HepG2 (cell line): ENCODE data around the gene STEAP3. TPM values are rescaled to one million over a fixed set of nuclear protein-coding genes. Genes with fewer than 3 reads are reported as not detected.

Experiments
- ATAC-seq: fragments of 200-7000 bp; cut with Tn5 transposase; 3 replicates; pipeline ENCODE4 v1.9.1; 2020; ENCODE audit warnings: mild to moderate bottlenecking, moderate library complexity
- BruUV-seq: library from RNA; stranded (reverse); fragments of 400-500 nt; replicated peaks from 2 replicates; lab custom pipeline; 2021; lab: Mats Ljungman, UMichigan
- CTCF ChIA-PET: fragments of 300-600 bp; formaldehyde crosslinking; extraction: SDS; loops from one replicate; lab custom pipeline; 2021; ENCODE audit warnings: low total read pairs, inconsistent platforms, low intra/inter-chr PET ratio; lab: Yijun Ruan, JAX
- POLR2A ChIA-PET: fragments of 350-600 bp; sonication (Branson Sonifier 250); formaldehyde crosslinking; loops from one replicate; lab custom pipeline; 2020; ENCODE audit warnings: antibody characterized with exemption, inconsistent platforms; lab: Yijun Ruan, JAX
- DNase-seq: peaks from one replicate; pipeline ENCODE4 v3.0.0-alpha.2; 2015; ENCODE audit warnings: low spot score
- FAIRE-seq: peaks from 3 replicates; lab custom pipeline; 2011; peaks lifted over from hg19 to GRCh38; lab: Jason Lieb, UNC
- H2AFZ ChIP-seq: one replicate; pipeline ENCODE4 v1.6.1; 2011; ENCODE audit warnings: low read length, inconsistent platforms
- H3K27ac ChIP-seq: fragments of 300-600 bp; 3 replicates; pipeline ENCODE4 v1.8.0; 2011; ENCODE audit warnings: mixed run types, mild to moderate bottlenecking, mixed read lengths, low read length, inconsistent platforms; ENCODE audit not compliant: insufficient read depth; ENCODE audit errors: extremely low read length
- H3K27me3 ChIP-seq, 2 experiments: fragments of 200-600 bp in 1 of 2; 2 replicates in 1 of 2; 3 replicates in 1 of 2; pipeline versions ENCODE4 v1.6.0 to v1.8.0; 2011; ENCODE audit warnings: low read length in 2 of 2, mild to moderate bottlenecking in 2 of 2, moderate library complexity in 2 of 2, inconsistent platforms in 1 of 2; ENCODE audit not compliant: insufficient read depth in 2 of 2, control insufficient read depth in 1 of 2
- H3K36me3 ChIP-seq, 2 experiments: fragments of 200-600 bp in 1 of 2; replicated peaks in 1 of 2; 2 replicates in 1 of 2; 3 replicates in 1 of 2; pipeline versions ENCODE4 v1.5.1 to v1.8.0; 2011; ENCODE audit warnings: low read length in 2 of 2, inconsistent platforms in 1 of 2; ENCODE audit not compliant: insufficient read depth in 2 of 2, control insufficient read depth in 1 of 2
- H3K4me1 ChIP-seq: 2 replicates; pipeline ENCODE4 v1.5.1; 2012; ENCODE audit warnings: low read length, inconsistent platforms; ENCODE audit not compliant: insufficient read depth
- H3K4me2 ChIP-seq: 2 replicates; pipeline ENCODE4 v1.6.0; 2011; ENCODE audit warnings: low read depth, low read length, inconsistent platforms
- H3K4me3 ChIP-seq, 3 experiments: fragments of 200-600 bp in 1 of 3; sonication (generic), shearing (Covaris generic) in 1 of 3; replicated peaks in 1 of 3; 2 replicates each; pipeline ENCODE4 v1.5.1; 2011 to 2016; ENCODE audit warnings: low read length in 3 of 3, inconsistent platforms in 2 of 3, low read depth in 2 of 3, mild to moderate bottlenecking in 2 of 3, control low read depth in 1 of 3, mixed read lengths in 1 of 3; ENCODE audit not compliant: insufficient read depth in 1 of 3
- H3K79me2 ChIP-seq: one replicate; pipeline ENCODE4 v1.6.1; 2011; ENCODE audit warnings: low read length, inconsistent platforms; ENCODE audit not compliant: insufficient read depth
- H3K9ac ChIP-seq: 2 replicates; pipeline ENCODE4 v1.6.0; 2011; ENCODE audit warnings: mild to moderate bottlenecking, low read depth, low read length, inconsistent platforms; ENCODE audit not compliant: insufficient read depth
- H3K9me3 ChIP-seq: 2 replicates; pipeline ENCODE4 v1.5.1; 2012; ENCODE audit warnings: mild to moderate bottlenecking, low read length
- H4K20me1 ChIP-seq: 2 replicates; pipeline ENCODE4 v1.6.0; 2011; ENCODE audit warnings: inconsistent platforms, mild to moderate bottlenecking, low read length, moderate library complexity; ENCODE audit not compliant: insufficient read depth
- BRCA1 ChIP-seq: sonication (generic); formaldehyde crosslinking; IDR thresholded peaks from 2 replicates; pipeline ENCODE4 v1.4.0; 2020; ENCODE audit warnings: missing genetic modification reagents
- CHCHD3 ChIP-seq: sonication (generic); formaldehyde crosslinking; IDR thresholded peaks from 2 replicates; pipeline ENCODE4 v1.8.0; 2022; ENCODE audit warnings: mild to moderate bottlenecking, missing genetic modification reagents, moderate library complexity
- HMG20A ChIP-seq: IDR thresholded peaks from 2 replicates; pipeline ENCODE4 v1.6.1; 2016; ENCODE audit warnings: borderline replicate concordance
- HMGA1 ChIP-seq: sonication (generic); formaldehyde crosslinking; conservative IDR thresholded peaks from 2 replicates; pipeline ENCODE4 v1.4.0; 2020; ENCODE audit warnings: missing genetic modification reagents
- HNRNPUL1 ChIP-seq: fragments of 200-400 bp; formaldehyde crosslinking; IDR thresholded peaks from 2 replicates; pipeline ENCODE4 v1.6.1; 2017; ENCODE audit warnings: low read depth, mild to moderate bottlenecking, low read length, moderate library complexity
- ONECUT2 ChIP-seq: sonication (generic); formaldehyde crosslinking; IDR thresholded peaks from 2 replicates; pipeline ENCODE4 v1.4.0; 2020; ENCODE audit warnings: missing genetic modification reagents
- RBAK ChIP-seq: sonication (generic); formaldehyde crosslinking; IDR thresholded peaks from 2 replicates; pipeline ENCODE4 v1.5.1; 2020; ENCODE audit warnings: mild to moderate bottlenecking, missing genetic modification reagents
- SETDB1 ChIP-seq: sonication (generic); formaldehyde crosslinking; IDR thresholded peaks from 2 replicates; pipeline ENCODE4 v1.5.1; 2020; ENCODE audit warnings: missing genetic modification reagents, mild to moderate bottlenecking, borderline replicate concordance
- TBP ChIP-seq: sonication (generic); formaldehyde crosslinking; IDR thresholded peaks from 2 replicates; pipeline ENCODE4 v1.5.0; 2020; ENCODE audit warnings: missing genetic modification reagents
- TSC22D2 ChIP-seq: sonication (generic); formaldehyde crosslinking; IDR thresholded peaks from 2 replicates; pipeline ENCODE4 v1.5.1; 2020; ENCODE audit warnings: missing genetic modification reagents, mild to moderate bottlenecking, borderline replicate concordance
- ZBTB33 ChIP-seq: sonication (generic); formaldehyde crosslinking; IDR thresholded peaks from 2 replicates; pipeline ENCODE4 v1.4.0; 2020; ENCODE audit warnings: missing genetic modification reagents
- ZFP36L2 ChIP-seq: sonication (generic); formaldehyde crosslinking; IDR thresholded peaks from 2 replicates; pipeline ENCODE4 v1.4.0; 2020; ENCODE audit warnings: missing genetic modification reagents
- ZKSCAN8 ChIP-seq: IDR thresholded peaks from 2 replicates; pipeline ENCODE4 v1.6.1; 2016; ENCODE audit warnings: borderline replicate concordance, missing genetic modification reagents, missing compliant biosample characterization
- ZNF121 ChIP-seq: sonication (generic); formaldehyde crosslinking; IDR thresholded peaks from 2 replicates; pipeline ENCODE4 v1.5.0; 2020; ENCODE audit warnings: mild to moderate bottlenecking, missing genetic modification reagents
- ZNF138 ChIP-seq: sonication (generic); formaldehyde crosslinking; IDR thresholded peaks from 2 replicates; pipeline ENCODE4 v1.5.0; 2020; ENCODE audit warnings: mild to moderate bottlenecking, low read depth, missing genetic modification reagents
- ZNF160 ChIP-seq: sonication (generic); formaldehyde crosslinking; IDR thresholded peaks from 2 replicates; pipeline ENCODE4 v1.8.0; 2022; ENCODE audit warnings: mild to moderate bottlenecking, inconsistent platforms, missing genetic modification reagents
- ZNF17 ChIP-seq: sonication (generic); formaldehyde crosslinking; IDR thresholded peaks from 2 replicates; pipeline ENCODE4 v1.5.0; 2020; ENCODE audit warnings: mild to moderate bottlenecking, missing genetic modification reagents
- ZNF629 ChIP-seq: sonication (generic); formaldehyde crosslinking; conservative IDR thresholded peaks from 2 replicates; pipeline ENCODE4 v1.5.0; 2020; ENCODE audit warnings: missing genetic modification reagents
- WGBS: methylation state at CpG from one replicate; pipeline ENCODE4 v1.1.6; 2017; ENCODE audit warnings: low lambda C conversion rate; 5-methylcytosine and 5-hydroxymethylcytosine counted together
- in situ Hi-C: cut with HindIII; loops from 2 replicates; pipeline ENCODE4 v1.10.0; 2017; ENCODE audit warnings: low pct_unique_long_range_greater_than_20kb; ENCODE audit not compliant: extremely low pct_ligation_motif_present
- intact Hi-C: fragments of 100-400 bp; cut with micrococcal nuclease; formaldehyde crosslinking; loops from one replicate; pipeline ENCODE4 v1.10.0; 2022; ENCODE audit not compliant: unreplicated experiment
- polyA plus RNA-seq, 8 experiments: library from polyadenylated mRNA; depleted of rRNA in 3 of 8; stranded (reverse) in 7 of 8; unstranded in 1 of 8; fragments of >200 nt; fragmentation: Illumina TruSeq in 4 of 8; extraction: Trizol in 4 of 8; gene quantifications; 2 replicates each; pipeline versions ENCODE4 v1.2.1 to v1.2.3, GENCODE V29; 2011 to 2016; ENCODE audit warnings: low read depth in 4 of 8, missing spikeins in 1 of 8, mixed read lengths in 1 of 8; ENCODE audit not compliant: insufficient read depth in 1 of 8
- total RNA-seq, 5 experiments: library from RNA; depleted of rRNA; stranded (reverse); fragments of >200 nt; fragmentation: Illumina TruSeq; extraction: Trizol; gene quantifications; 2 replicates each; pipeline ENCODE4 v1.2.3, GENCODE V29; 2016; ENCODE audit warnings: low read depth in 1 of 5

STEAP3 gene
- total and polyA plus RNA-seq, 2 of the 13 experiments (the other 11 are each of a cell fraction or from before 2014, with no cell fraction given) = 7.3 to 21.1 TPM

DNA sequence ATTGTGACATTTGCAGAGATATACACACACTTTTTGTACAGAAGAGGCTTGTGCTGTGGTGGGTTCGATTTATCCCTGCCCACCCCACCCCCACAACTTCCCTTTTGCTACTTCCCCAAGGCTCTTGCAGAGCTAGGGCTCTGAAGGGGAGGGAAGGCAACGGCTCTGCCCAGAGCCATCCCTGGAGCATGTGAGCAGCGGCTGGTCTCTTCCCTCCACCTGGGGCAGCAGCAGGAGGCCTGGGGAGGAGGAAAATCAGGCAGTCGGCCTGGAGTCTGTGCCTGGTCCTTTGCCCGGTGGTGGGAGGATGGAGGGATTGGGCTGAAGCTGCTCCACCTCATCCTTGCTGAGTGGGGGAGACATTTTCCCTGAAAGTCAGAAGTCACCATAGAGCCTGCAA lies 40.0 kb downstream of the STEAP3 start:
- Histone ChIP-seq H3K9me3 (no peaks in the 10 kb centered on the region), H2AFZ (no peak overlapping the region), H3K27me3 (no peaks in the 10 kb centered on the region), H3K4me3 (no peak overlapping the region), H3K9ac (no peak overlapping the region), H4K20me1 (no peaks in the 10 kb centered on the region), H3K36me3 (peaks cover 2 to 6% of the 10 kb centered on the region in 2 experiments; a peak in 2 of 5 replicates), H3K27ac (no peak overlapping the region), H3K4me2 (no peak overlapping the region), H3K79me2 (no peaks in the 10 kb centered on the region), H3K4me1 (no peaks in the 10 kb centered on the region)
- DNase-seq (no peak), ATAC-seq (no peak), FAIRE-seq (no peak)
- in situ Hi-C loops (loop anchor here (5.0 kb wide), 1 partner anchor 41 kb away; the partner anchor contains the start of gene STEAP3), intact Hi-C loops (no loop called here)
- ChIA-PET POLR2A (no interaction called here), CTCF (interaction anchor here (2.1 to 2.5 kb wide), 2 partner anchors 45 to 381 kb away, joined by 7 to 17 read pairs; no protein-coding TSS in a partner anchor)
- no TSS peak for BruUV-seq
- TF ChIP-seq ZNF138 (CRISPR knock-in tag) (no peak), ZKSCAN8 (no peak), HMG20A (CRISPR knock-in tag) (no peak), ZFP36L2 (CRISPR knock-in tag) (no peak), ZNF17 (CRISPR knock-in tag) (no peak), CHCHD3 (no peak), HMGA1 (no peak), TBP (no peak), TSC22D2 (CRISPR knock-in tag) (no peak), ONECUT2 (CRISPR knock-in tag) (no peak), SETDB1 (CRISPR knock-in tag) (no peak), ZBTB33 (no peak), ZNF629 (no peak), BRCA1 (no peak), ZNF160 (CRISPR knock-in tag) (no peak), ZNF121 (CRISPR knock-in tag) (no peak), HNRNPUL1 (no peak), RBAK (CRISPR knock-in tag) (no peak)
- WGBS = 76% methylated on average over 5 of the region's 5 CpGs
